HepG2 (cell line): ENCODE data around the gene SRSF10. TPM values are rescaled to one million over a fixed set of nuclear protein-coding genes. Genes with fewer than 3 reads are reported as not detected.
A peak's percentile ranks its signal among the peaks of the same experiment; 100 is the strongest.

ENCODE experiments used
- ARNT ChIP-seq: fragments of 450-650 bp; IDR thresholded peaks from 2 replicates; pipeline ENCODE4 v1.6.1; 2017
- BCL6 ChIP-seq: IDR thresholded peaks from 2 replicates; pipeline ENCODE4 v1.6.1; 2016; ENCODE audit warnings: missing genetic modification reagents, missing compliant biosample characterization
- BRCA1 ChIP-seq: sonication (generic); formaldehyde crosslinking; IDR thresholded peaks from 2 replicates; pipeline ENCODE4 v1.4.0; 2020; ENCODE audit warnings: missing genetic modification reagents
- CHD2 ChIP-seq: IDR thresholded peaks from 2 replicates; pipeline ENCODE4 v1.6.1; 2011; ENCODE audit warnings: low read depth, low read length, improper control_type of control experiment
- ELK4 ChIP-seq: sonication (generic); formaldehyde crosslinking; IDR thresholded peaks from 2 replicates; pipeline ENCODE4 v1.9.0; 2021; ENCODE audit warnings: missing genetic modification reagents, borderline replicate concordance
- ESRRA ChIP-seq: sonication (generic); formaldehyde crosslinking; IDR thresholded peaks from 2 replicates; pipeline ENCODE4 v1.5.1; 2020; ENCODE audit warnings: mild to moderate bottlenecking, low read depth, missing genetic modification reagents
- FOSL1 ChIP-seq: sonication (generic); formaldehyde crosslinking; IDR thresholded peaks from 2 replicates; pipeline ENCODE4 v1.9.0; 2021; ENCODE audit warnings: missing genetic modification reagents, borderline replicate concordance
- HDAC1 ChIP-seq: sonication (generic); formaldehyde crosslinking; IDR thresholded peaks from 2 replicates; pipeline ENCODE4 v1.5.1; 2020; ENCODE audit warnings: mild to moderate bottlenecking, missing genetic modification reagents
- NFIC ChIP-seq: IDR thresholded peaks from 2 replicates; pipeline ENCODE4 v1.6.1; 2012; ENCODE audit warnings: mild to moderate bottlenecking, low read length, inconsistent platforms
- NPAS2 ChIP-seq: sonication (generic); formaldehyde crosslinking; IDR thresholded peaks from 2 replicates; pipeline ENCODE4 v1.8.0; 2022; ENCODE audit warnings: mild to moderate bottlenecking, missing genetic modification reagents, borderline replicate concordance
- RFX5 ChIP-seq: IDR thresholded peaks from 2 replicates; pipeline ENCODE4 v1.6.1; 2011; ENCODE audit warnings: low read depth, low read length, improper control_type of control experiment
- SRSF4 ChIP-seq: fragments of 200-400 bp; formaldehyde crosslinking; IDR thresholded peaks from one replicate; pipeline ENCODE4 v1.6.1; 2018; ENCODE audit warnings: mild to moderate bottlenecking, low read depth, low read length, moderate library complexity; ENCODE audit not compliant: poor library complexity, severe bottlenecking
- TEF ChIP-seq: sonication (generic); formaldehyde crosslinking; IDR thresholded peaks from 2 replicates; pipeline ENCODE4 v1.5.0; 2020; ENCODE audit warnings: missing genetic modification reagents
- YEATS4 ChIP-seq: sonication (generic); formaldehyde crosslinking; IDR thresholded peaks from 2 replicates; pipeline ENCODE4 v1.4.0; 2020; ENCODE audit warnings: missing genetic modification reagents, borderline replicate concordance
- ZBTB21 ChIP-seq: sonication (generic); formaldehyde crosslinking; IDR thresholded peaks from 2 replicates; pipeline ENCODE4 v1.4.0; 2020; ENCODE audit warnings: missing genetic modification reagents
- ZBTB42 ChIP-seq: sonication (generic); formaldehyde crosslinking; IDR thresholded peaks from 2 replicates; pipeline ENCODE4 v1.5.0; 2020; ENCODE audit warnings: mild to moderate bottlenecking, missing genetic modification reagents
- ZBTB8A ChIP-seq: sonication (generic); formaldehyde crosslinking; IDR thresholded peaks from 2 replicates; pipeline ENCODE4 v1.4.0; 2020; ENCODE audit warnings: mild to moderate bottlenecking, low read depth, missing genetic modification reagents, borderline replicate concordance
- ZMAT3 ChIP-seq: sonication (generic); formaldehyde crosslinking; conservative IDR thresholded peaks from 2 replicates; pipeline ENCODE4 v1.7.0; 2021; ENCODE audit warnings: missing genetic modification reagents
- ZNF17 ChIP-seq: sonication (generic); formaldehyde crosslinking; IDR thresholded peaks from 2 replicates; pipeline ENCODE4 v1.5.0; 2020; ENCODE audit warnings: mild to moderate bottlenecking, missing genetic modification reagents
- ZNF205 ChIP-seq: IDR thresholded peaks from 2 replicates; pipeline ENCODE4 v1.6.1; 2018; ENCODE audit warnings: missing biosample characterization, missing genetic modification reagents
- ZNF234 ChIP-seq: sonication (generic); formaldehyde crosslinking; conservative IDR thresholded peaks from 2 replicates; pipeline ENCODE4 v1.5.1; 2020; ENCODE audit warnings: mild to moderate bottlenecking, missing genetic modification reagents
- ZNF331 ChIP-seq: sonication (generic); formaldehyde crosslinking; IDR thresholded peaks from 2 replicates; pipeline ENCODE4 v1.4.0; 2020; ENCODE audit warnings: missing genetic modification reagents
- ZNF543 ChIP-seq: sonication (generic); formaldehyde crosslinking; IDR thresholded peaks from 2 replicates; pipeline ENCODE4 v1.4.0; 2020; ENCODE audit warnings: mild to moderate bottlenecking, missing genetic modification reagents
- ZNF546 ChIP-seq: sonication (generic); formaldehyde crosslinking; conservative IDR thresholded peaks from 2 replicates; pipeline ENCODE4 v1.8.1; 2023; ENCODE audit warnings: mild to moderate bottlenecking, missing genetic modification reagents
- ZNF562 ChIP-seq: sonication (generic); formaldehyde crosslinking; IDR thresholded peaks from 2 replicates; pipeline ENCODE4 v1.8.0; 2022; ENCODE audit warnings: missing genetic modification reagents, borderline replicate concordance
- ZNF567 ChIP-seq: sonication (generic); formaldehyde crosslinking; IDR thresholded peaks from 2 replicates; pipeline ENCODE4 v1.8.1; 2023; ENCODE audit warnings: mild to moderate bottlenecking, missing genetic modification reagents, borderline replicate concordance
- ZNF850 ChIP-seq: sonication (generic); formaldehyde crosslinking; conservative IDR thresholded peaks from 2 replicates; pipeline ENCODE4 v1.9.0; 2021; ENCODE audit warnings: mild to moderate bottlenecking, missing genetic modification reagents
- ZSCAN25 ChIP-seq: sonication (generic); formaldehyde crosslinking; IDR thresholded peaks from 2 replicates; pipeline ENCODE4 v1.8.0; 2022; ENCODE audit warnings: mild to moderate bottlenecking, missing genetic modification reagents
- polyA plus RNA-seq, 8 experiments: library from polyadenylated mRNA; depleted of rRNA in 3 of 8; stranded (reverse) in 7 of 8; unstranded in 1 of 8; fragments of >200 nt; fragmentation: Illumina TruSeq in 4 of 8; extraction: Trizol in 4 of 8; gene quantifications; 2 replicates each; pipeline versions ENCODE4 v1.2.1 to v1.2.3, GENCODE V29; 2011 to 2016; ENCODE audit warnings: low read depth in 4 of 8, missing spikeins in 1 of 8, mixed read lengths in 1 of 8; ENCODE audit not compliant: insufficient read depth in 1 of 8
- total RNA-seq, 5 experiments: library from RNA; depleted of rRNA; stranded (reverse); fragments of >200 nt; fragmentation: Illumina TruSeq; extraction: Trizol; gene quantifications; 2 replicates each; pipeline ENCODE4 v1.2.3, GENCODE V29; 2016; ENCODE audit warnings: low read depth in 1 of 5
- TF ChIP-seq, protein P1 (sequence below): sonication (generic); formaldehyde crosslinking; IDR thresholded peaks from 2 replicates; pipeline ENCODE4 v1.4.0; 2020; ENCODE audit warnings: missing genetic modification reagents

SRSF10 gene
- total and polyA plus RNA-seq, 2 of the 13 experiments (the other 11 are each of a cell fraction or from before 2014, with no cell fraction given) = 126 to 186 TPM

DNA sequence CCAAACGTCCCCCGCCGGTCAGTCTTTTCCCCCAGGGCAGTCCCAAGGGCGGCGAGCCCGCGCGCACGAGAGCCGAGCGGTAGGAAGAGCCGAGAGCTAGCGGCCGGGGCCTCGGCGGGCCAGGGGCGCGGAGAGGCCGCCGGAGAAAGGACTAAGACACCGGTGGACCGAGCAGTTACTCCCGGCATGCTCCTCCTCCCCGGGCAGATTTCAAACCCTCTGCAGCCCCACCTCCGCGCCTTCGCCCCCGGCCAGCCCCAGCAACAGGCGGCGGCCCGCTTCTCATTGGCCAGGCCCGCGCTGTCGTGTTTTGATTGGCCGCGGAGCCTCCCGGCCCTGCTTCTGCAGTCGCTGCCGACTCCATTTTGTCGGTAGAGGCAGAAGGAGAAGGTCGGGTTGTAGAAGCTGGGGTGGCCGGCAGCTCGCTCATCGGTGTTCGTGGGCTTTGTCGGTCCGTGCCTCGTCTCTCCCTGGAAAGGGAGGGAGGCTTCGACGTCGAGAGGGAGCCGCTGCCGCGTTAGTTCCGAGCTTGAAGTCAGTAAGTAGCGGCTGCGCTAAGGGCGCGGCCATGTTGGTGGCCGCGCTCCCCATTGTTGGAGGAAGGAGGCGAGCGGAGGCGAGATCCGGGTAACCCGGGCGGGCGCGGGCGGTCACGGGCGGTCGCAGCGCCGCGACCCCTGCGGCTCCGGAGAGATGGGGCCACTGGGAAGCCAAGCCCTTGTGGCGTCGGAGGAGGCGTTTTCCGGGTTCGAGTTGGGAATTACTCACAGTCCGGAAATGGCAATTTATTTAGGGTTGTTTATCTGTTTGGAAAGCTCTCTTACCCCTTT lies 20.5 kb downstream of the SRSF10 start, which contains the start of gene PNRC2 (continued):
- TF ChIP-seq ZNF331 (CRISPR knock-in tag) (peak; percentile 34; the same call in 1 of the 2 replicates), ZSCAN25 (CRISPR knock-in tag) (no peak), ZNF205 (CRISPR knock-in tag) (peak; percentile 74; the same call in 1 of the 2 replicates), ZBTB8A (CRISPR knock-in tag) (no peak; the same call in 1 of the 2 replicates), ZNF234 (CRISPR knock-in tag) (0 out of 2 replicates have a peak, but pooled peaks have one; percentile 80), YEATS4 (CRISPR knock-in tag) (peak; percentile 93), SRSF4 (peak; percentile 70), NPAS2 (CRISPR knock-in tag) (no peak), CHD2 (no peak), FOSL1 (CRISPR knock-in tag) (no peak), ZNF850 (CRISPR knock-in tag) (no peak), ZBTB42 (CRISPR knock-in tag) (no peak), TEF (CRISPR knock-in tag) (no peak), ZNF17 (CRISPR knock-in tag) (no peak), NFIC (no peak), HDAC1 (CRISPR knock-in tag) (no peak; the same call in 1 of the 2 replicates), ARNT (no peak), ZNF562 (CRISPR knock-in tag) (no peak), BCL6 (CRISPR knock-in tag) (peak; percentile 38; the same call in 1 of the 2 replicates), ZNF546 (CRISPR knock-in tag) (peak; percentile 54; the same call in 1 of the 2 replicates), ESRRA (no peak), ZBTB21 (CRISPR knock-in tag) (no peak), ZNF543 (CRISPR knock-in tag) (peak; percentile 74), ZNF567 (CRISPR knock-in tag) (no peak), BRCA1 (CRISPR knock-in tag) (peak; percentile 87), ELK4 (CRISPR knock-in tag) (no peak), ZMAT3 (CRISPR knock-in tag) (no peak), RFX5 (peak; percentile 99)
- TF ChIP-seq, protein P1, sequence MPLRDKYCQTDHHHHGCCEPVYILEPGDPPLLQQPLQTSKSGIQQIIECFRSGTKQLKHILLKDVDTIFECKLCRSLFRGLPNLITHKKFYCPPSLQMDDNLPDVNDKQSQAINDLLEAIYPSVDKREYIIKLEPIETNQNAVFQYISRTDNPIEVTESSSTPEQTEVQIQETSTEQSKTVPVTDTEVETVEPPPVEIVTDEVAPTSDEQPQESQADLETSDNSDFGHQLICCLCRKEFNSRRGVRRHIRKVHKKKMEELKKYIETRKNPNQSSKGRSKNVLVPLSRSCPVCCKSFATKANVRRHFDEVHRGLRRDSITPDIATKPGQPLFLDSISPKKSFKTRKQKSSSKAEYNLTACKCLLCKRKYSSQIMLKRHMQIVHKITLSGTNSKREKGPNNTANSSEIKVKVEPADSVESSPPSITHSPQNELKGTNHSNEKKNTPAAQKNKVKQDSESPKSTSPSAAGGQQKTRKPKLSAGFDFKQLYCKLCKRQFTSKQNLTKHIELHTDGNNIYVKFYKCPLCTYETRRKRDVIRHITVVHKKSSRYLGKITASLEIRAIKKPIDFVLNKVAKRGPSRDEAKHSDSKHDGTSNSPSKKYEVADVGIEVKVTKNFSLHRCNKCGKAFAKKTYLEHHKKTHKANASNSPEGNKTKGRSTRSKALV (CRISPR knock-in tag) = peak; percentile 48
